Sigmoid colon (tissue), 4 donors: ENCODE measurements around the gene CDKN1A.

Experiments used
- EP300 ChIP-seq, 4 donors: sonication (generic); formaldehyde crosslinking; IDR thresholded peaks; one replicate each; pipeline ENCODE4 v1.6.1; 2017; ENCODE audit warnings: antibody characterized with exemption in 4 of 4
- TF ChIP-seq, protein P1 (sequence below), 4 experiments: fragments of 450-650 bp in 3 of 4; fragments of 200-600 bp in 1 of 4; IDR thresholded peaks; one replicate each; pipeline ENCODE4 v1.5.1; 2016 to 2019; ENCODE audit warnings: antibody characterized with exemption in 4 of 4, mild to moderate bottlenecking in 3 of 4, moderate library complexity in 2 of 4

DNA sequence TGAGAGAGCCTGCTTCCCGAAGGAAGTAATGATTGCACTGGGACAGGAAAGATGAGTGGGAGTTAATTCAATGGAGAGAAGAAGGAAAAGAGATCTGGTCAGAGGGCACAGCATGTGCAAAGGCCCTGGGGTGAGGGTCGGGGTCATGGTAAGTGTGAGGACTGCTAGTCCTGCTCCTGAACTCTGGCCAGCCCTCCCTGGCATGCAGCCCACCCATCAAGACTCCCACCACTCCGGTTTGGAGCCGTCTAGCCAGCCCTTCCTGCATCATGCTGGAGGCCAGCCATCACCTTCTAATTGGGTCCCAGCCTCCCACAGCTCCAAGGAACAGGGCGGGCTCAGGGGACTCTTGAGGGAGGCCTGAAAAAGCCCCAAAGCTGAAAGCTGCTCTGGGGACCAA lies 42.2 kb upstream of the CDKN1A start:
- TF ChIP-seq, protein P1, sequence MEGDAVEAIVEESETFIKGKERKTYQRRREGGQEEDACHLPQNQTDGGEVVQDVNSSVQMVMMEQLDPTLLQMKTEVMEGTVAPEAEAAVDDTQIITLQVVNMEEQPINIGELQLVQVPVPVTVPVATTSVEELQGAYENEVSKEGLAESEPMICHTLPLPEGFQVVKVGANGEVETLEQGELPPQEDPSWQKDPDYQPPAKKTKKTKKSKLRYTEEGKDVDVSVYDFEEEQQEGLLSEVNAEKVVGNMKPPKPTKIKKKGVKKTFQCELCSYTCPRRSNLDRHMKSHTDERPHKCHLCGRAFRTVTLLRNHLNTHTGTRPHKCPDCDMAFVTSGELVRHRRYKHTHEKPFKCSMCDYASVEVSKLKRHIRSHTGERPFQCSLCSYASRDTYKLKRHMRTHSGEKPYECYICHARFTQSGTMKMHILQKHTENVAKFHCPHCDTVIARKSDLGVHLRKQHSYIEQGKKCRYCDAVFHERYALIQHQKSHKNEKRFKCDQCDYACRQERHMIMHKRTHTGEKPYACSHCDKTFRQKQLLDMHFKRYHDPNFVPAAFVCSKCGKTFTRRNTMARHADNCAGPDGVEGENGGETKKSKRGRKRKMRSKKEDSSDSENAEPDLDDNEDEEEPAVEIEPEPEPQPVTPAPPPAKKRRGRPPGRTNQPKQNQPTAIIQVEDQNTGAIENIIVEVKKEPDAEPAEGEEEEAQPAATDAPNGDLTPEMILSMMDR (IDR thresholded peaks at IDR 0.05): no peak
- TF ChIP-seq EP300 (IDR thresholded peaks at IDR 0.05): no peak
